ENCODE measurements around the gene KRTAP10-4.

Gene KRTAP10-4

GRCh38 chr21:44539046-44539445 is 34.5 kb upstream of the KRTAP10-4 start:
- no peak for FAIRE-seq
- no peak for DNase-seq (ENCODE audit: insufficient read length, low spot score)
- no peak for TF ChIP-seq CTCF (IDR thresholded peaks at IDR 0.05; ENCODE audit: insufficient read depth, missing control alignments)

- TF ChIP-seq CTCF (IDR thresholded peaks at IDR 0.05; ENCODE audit: insufficient read depth, missing control alignments), result no peak
- FAIRE-seq (no peak), DNase-seq (ENCODE audit: insufficient read length, low spot score) (no peak)
Measured at GRCh38 chr21:44539991-44540666, 33.4 kb upstream of the KRTAP10-4 start, which contains the start of gene KRTAP10-1. Gene KRTAP10-1 (minus strand): TSS chr21:44540195. CDS start chr21:44540150, 45 bp downstream.

DNA sequence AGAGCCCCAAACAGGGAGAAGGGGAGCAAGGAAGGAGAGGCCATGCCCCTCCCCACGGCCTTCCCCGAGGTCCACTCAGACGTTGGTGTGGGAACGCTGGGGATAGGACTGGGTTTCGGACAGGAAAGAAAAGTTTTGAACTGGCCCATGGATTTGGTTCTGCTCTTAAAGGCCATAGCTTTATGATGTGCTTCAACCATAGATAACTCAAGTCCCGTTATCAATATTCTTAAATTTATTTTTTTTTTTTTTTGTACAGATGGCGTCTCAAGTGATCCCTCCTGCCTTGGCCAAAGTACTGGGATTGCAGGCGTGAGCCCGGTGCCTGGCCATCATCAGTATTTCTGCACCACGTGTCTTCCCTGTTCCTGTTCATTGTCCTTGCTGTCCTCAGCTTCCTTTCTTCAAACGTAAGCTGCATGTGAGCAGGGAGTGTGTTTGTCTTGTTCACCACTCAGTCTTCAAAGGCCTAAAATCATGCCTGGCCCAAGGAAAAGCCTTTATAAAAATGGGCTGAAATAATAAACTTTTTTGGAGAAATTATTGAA is 32.7 kb upstream of the KRTAP10-4 start:
- DNase-seq (ENCODE audit: insufficient read length, low spot score) (no peak), FAIRE-seq (no peak)
- no peak for TF ChIP-seq CTCF (IDR thresholded peaks at IDR 0.05; ENCODE audit: insufficient read depth, missing control alignments)

DNA sequence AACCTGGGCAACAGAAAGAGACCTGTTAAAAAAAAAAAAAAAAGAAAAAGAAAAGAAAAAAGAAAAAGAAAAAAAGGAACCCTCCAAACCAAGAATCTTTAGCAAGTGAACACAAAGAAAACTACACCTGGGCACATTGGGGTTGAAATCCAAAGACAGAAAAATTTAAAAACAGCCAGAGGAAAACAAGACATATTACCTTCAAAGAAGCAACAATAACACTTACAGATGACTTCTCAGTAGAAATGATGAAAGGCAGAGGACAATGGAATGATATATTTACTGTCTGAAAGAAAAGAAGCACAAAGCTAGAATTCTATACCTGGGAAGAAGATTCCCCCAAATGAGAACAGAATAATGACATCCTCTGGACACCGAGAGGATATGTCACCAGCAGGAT is 30.8 kb upstream of the KRTAP10-4 start:
- no peak for FAIRE-seq
- no peak for DNase-seq (ENCODE audit: insufficient read length, low spot score)
- no peak for TF ChIP-seq CTCF (IDR thresholded peaks at IDR 0.05; ENCODE audit: insufficient read depth, missing control alignments)

DNA sequence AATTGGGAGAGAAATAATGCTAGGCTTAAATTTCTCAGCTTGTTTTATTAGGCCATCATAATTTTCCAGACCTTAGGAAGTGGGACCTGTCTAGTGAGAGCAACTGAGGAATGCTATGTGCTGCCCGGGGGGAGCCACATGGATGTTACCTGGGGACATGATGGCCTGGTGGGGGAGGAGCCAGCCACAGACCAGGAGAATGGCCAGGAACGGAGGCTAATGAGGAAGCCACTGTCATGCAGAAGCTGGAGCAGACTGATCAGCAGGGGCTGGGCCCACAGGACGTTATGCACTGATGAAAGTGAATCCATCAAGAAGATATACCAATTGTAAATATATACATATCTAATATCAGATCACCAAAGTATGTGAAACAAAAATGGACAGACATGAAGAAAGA is 29.0 kb upstream of the KRTAP10-4 start:
- FAIRE-seq (no peak), DNase-seq (ENCODE audit: insufficient read length, low spot score) (no peak)
- TF ChIP-seq CTCF (IDR thresholded peaks at IDR 0.05; ENCODE audit: insufficient read depth, missing control alignments), result no peak

- no peak for FAIRE-seq
- TF ChIP-seq CTCF (IDR thresholded peaks at IDR 0.05; ENCODE audit: insufficient read depth, missing control alignments), result no peak
- no peak for DNase-seq (ENCODE audit: insufficient read length, low spot score)
Measured at GRCh38 chr21:44547656-44548331, 25.7 kb upstream of the KRTAP10-4 start.

GRCh38 chr21:44548381-44548780 is 25.1 kb upstream of the KRTAP10-4 start:
- DNase-seq (ENCODE audit: insufficient read length, low spot score) (no peak), FAIRE-seq (no peak)
- no peak for TF ChIP-seq CTCF (IDR thresholded peaks at IDR 0.05; ENCODE audit: insufficient read depth, missing control alignments)
